KMS-11 (cell line): ENCODE data around the gene FCSK.
A peak's percentile ranks its signal among the peaks of the same experiment; 100 is the strongest.

Experiments
- H2AFZ ChIP-seq: fragments of 200-600 bp; sonication (generic); 2 replicates; pipeline ENCODE4 v1.6.1; 2016; ENCODE audit warnings: antibody characterized with exemption, mixed run types, low read depth
- H3K27ac ChIP-seq: fragments of 200-600 bp; sonication (generic); 2 replicates; pipeline ENCODE4 v1.6.1; 2016; ENCODE audit warnings: mild to moderate bottlenecking, mixed run types
- H3K27me3 ChIP-seq: fragments of 200-600 bp; sonication (generic); 2 replicates; pipeline ENCODE4 v1.6.1; 2017; ENCODE audit warnings: mild to moderate bottlenecking, low read depth, mixed run types, moderate library complexity; ENCODE audit not compliant: insufficient read depth
- H3K36me3 ChIP-seq: fragments of 200-600 bp; sonication (generic); 2 replicates; pipeline ENCODE4 v1.6.1; 2017; ENCODE audit warnings: mild to moderate bottlenecking, mixed run types; ENCODE audit not compliant: insufficient read depth
- H3K4me1 ChIP-seq: fragments of 200-600 bp; sonication (generic); 2 replicates; pipeline ENCODE4 v1.6.1; 2016; ENCODE audit warnings: mild to moderate bottlenecking, low read depth, mixed run types; ENCODE audit not compliant: poor library complexity, severe bottlenecking
- H3K4me2 ChIP-seq: fragments of 200-600 bp; sonication (generic); 2 replicates; pipeline ENCODE4 v1.7.0; 2016; ENCODE audit warnings: mild to moderate bottlenecking, mixed run types
- H3K4me3 ChIP-seq: fragments of 200-600 bp; sonication (generic); IDR thresholded peaks from 2 replicates; pipeline ENCODE4 v1.6.1; 2017; ENCODE audit warnings: low read depth, low read length, mixed read lengths; ENCODE audit not compliant: insufficient read depth
- H3K79me2 ChIP-seq: fragments of 200-600 bp; sonication (generic); 2 replicates; pipeline ENCODE4 v1.6.1; 2016; ENCODE audit warnings: low read depth, mixed run types; ENCODE audit not compliant: insufficient read depth
- H3K9ac ChIP-seq: fragments of 200-600 bp; sonication (generic); 2 replicates; pipeline ENCODE4 v1.6.1; 2016; ENCODE audit warnings: mild to moderate bottlenecking, mixed run types
- H4K20me1 ChIP-seq: fragments of 200-600 bp; sonication (generic); 2 replicates; pipeline ENCODE4 v1.6.1; 2016; ENCODE audit warnings: mild to moderate bottlenecking, mixed run types; ENCODE audit not compliant: insufficient read depth
- CTCF ChIP-seq: fragments of 200-600 bp; sonication (generic); conservative IDR thresholded peaks from 2 replicates; pipeline ENCODE4 v1.6.1; 2017; ENCODE audit warnings: low read depth, mild to moderate bottlenecking, antibody characterized with exemption, low read length, moderate library complexity, mixed read lengths

The FCSK gene

GRCh38 chr16:70496513-70496912, 42.1 kb downstream of the FCSK start:
- Histone ChIP-seq H3K4me1 (peaks cover 39% of the 10 kb centered on the region), H4K20me1 (no peaks in the 10 kb centered on the region), H3K27ac (no peak overlapping the region), H3K4me2 (no peak overlapping the region), H3K4me3 (no peak overlapping the region), H3K36me3 (no peaks in the 10 kb centered on the region), H2AFZ (no peak overlapping the region), H3K79me2 (no peaks in the 10 kb centered on the region), H3K9ac (no peak overlapping the region), H3K27me3 (no peaks in the 10 kb centered on the region)
- TF ChIP-seq CTCF, result no peak

- peak; percentile 53 for TF ChIP-seq CTCF
- no peak overlapping the region for H3K9ac ChIP-seq
- H3K27ac ChIP-seq, result no peak overlapping the region
- no peak overlapping the region for H3K4me3 ChIP-seq
- no peaks in the 10 kb centered on the region for H3K4me1 ChIP-seq
- H3K4me2 ChIP-seq, result no peak overlapping the region
- no peaks in the 10 kb centered on the region for H4K20me1 ChIP-seq
- H2AFZ ChIP-seq, result no peak overlapping the region
- H3K36me3 ChIP-seq, result no peaks in the 10 kb centered on the region
- H3K27me3 ChIP-seq, result no peaks in the 10 kb centered on the region
- no peaks in the 10 kb centered on the region for H3K79me2 ChIP-seq
These were observed 54.4 kb downstream of the FCSK start for GRCh38 chr16:70508752-70509151.

- Histone ChIP-seq H3K79me2 (no peaks in the 10 kb centered on the region), H2AFZ (no peak overlapping the region), H3K36me3 (no peaks in the 10 kb centered on the region), H4K20me1 (no peaks in the 10 kb centered on the region), H3K4me3 (no peak overlapping the region), H3K4me1 (no peaks in the 10 kb centered on the region), H3K9ac (no peak overlapping the region), H3K4me2 (no peak overlapping the region), H3K27ac (no peak overlapping the region), H3K27me3 (no peaks in the 10 kb centered on the region)
- no peak for TF ChIP-seq CTCF
These were observed 55.8 kb downstream of the FCSK start for GRCh38 chr16:70510216-70510615.

GRCh38 chr16:70511833-70512232, 57.4 kb downstream of the FCSK start:
- no peaks in the 10 kb centered on the region for H4K20me1 ChIP-seq
- H3K36me3 ChIP-seq, result 0 out of 2 replicates have a peak, but pooled peaks cover 8% of the 10 kb centered on the region
- H3K27ac ChIP-seq, result no peak overlapping the region
- peaks cover 6% of the 10 kb centered on the region for H3K4me1 ChIP-seq
- H3K9ac ChIP-seq, result no peak overlapping the region
- TF ChIP-seq CTCF, result no peak
- H3K27me3 ChIP-seq, result no peaks in the 10 kb centered on the region
- H3K79me2 ChIP-seq, result no peaks in the 10 kb centered on the region
- no peak overlapping the region for H3K4me2 ChIP-seq
- no peak overlapping the region for H3K4me3 ChIP-seq
- no peak overlapping the region for H2AFZ ChIP-seq

GRCh38 chr16:70512456-70512855, 58.1 kb downstream of the FCSK start:
- no peak overlapping the region for H3K4me3 ChIP-seq
- peaks cover 6% of the 10 kb centered on the region for H3K4me1 ChIP-seq
- TF ChIP-seq CTCF, result no peak
- no peak overlapping the region for H3K4me2 ChIP-seq
- H3K27ac ChIP-seq, result no peak overlapping the region
- no peak overlapping the region for H3K9ac ChIP-seq
- no peaks in the 10 kb centered on the region for H3K27me3 ChIP-seq
- no peaks in the 10 kb centered on the region for H4K20me1 ChIP-seq
- H3K36me3 ChIP-seq, result 0 out of 2 replicates have a peak, but pooled peaks cover 12% of the 10 kb centered on the region
- no peak overlapping the region for H2AFZ ChIP-seq
- H3K79me2 ChIP-seq, result no peaks in the 10 kb centered on the region
